Stimulated activated CD4-positive, alpha-beta T cell treated with anti-CD3 and anti-CD28 coated beads, Interleukin-1b, Interleukin-23, amount 100 ng/mL, for 24 hours (primary cell): Measurements from ENCODE around the gene PTPMT1.
A peak's percentile ranks its signal among the peaks of the same experiment; 100 is the strongest.
"Not testable (repeated sequence)": the region's sequence is repeated elsewhere in the genome, so short reads cannot be mapped to it uniquely, and the experiment has no call there.

Experiments
- DNase-seq, 4 experiments: peaks; one replicate each; pipeline ENCODE4 v3.0.0-alpha.2; 2020; ENCODE audit warnings: low read depth in 4 of 4, low spot score in 1 of 4

Gene PTPMT1

DNA sequence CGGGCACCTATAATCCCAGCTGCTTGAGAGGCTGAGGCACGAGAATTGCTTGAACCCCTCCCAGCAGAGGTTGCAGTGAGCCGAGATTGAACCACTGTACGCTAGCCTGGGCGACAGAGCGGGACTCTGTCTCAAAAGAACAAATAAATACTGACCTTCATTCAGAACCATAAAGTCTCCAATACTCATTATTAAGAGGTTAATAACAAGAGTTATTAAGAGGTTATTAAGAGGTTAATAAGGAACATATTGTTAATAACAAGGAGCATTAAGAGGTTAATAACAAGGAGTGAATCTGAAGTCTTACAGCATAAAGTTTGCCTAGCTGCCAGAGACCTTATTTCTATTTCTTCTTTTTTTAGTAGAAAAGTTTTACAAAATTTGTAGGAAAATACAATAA is 20.1 kb upstream of the PTPMT1 start:
- DNase-seq: no peak

- DNase-seq: not testable (repeated sequence)
Observed at GRCh38 chr11:47546274-47546673, 19.1 kb upstream of the PTPMT1 start.

- no peak for DNase-seq
Observed at GRCh38 chr11:47550288-47551047, 14.9 kb upstream of the PTPMT1 start.

DNA sequence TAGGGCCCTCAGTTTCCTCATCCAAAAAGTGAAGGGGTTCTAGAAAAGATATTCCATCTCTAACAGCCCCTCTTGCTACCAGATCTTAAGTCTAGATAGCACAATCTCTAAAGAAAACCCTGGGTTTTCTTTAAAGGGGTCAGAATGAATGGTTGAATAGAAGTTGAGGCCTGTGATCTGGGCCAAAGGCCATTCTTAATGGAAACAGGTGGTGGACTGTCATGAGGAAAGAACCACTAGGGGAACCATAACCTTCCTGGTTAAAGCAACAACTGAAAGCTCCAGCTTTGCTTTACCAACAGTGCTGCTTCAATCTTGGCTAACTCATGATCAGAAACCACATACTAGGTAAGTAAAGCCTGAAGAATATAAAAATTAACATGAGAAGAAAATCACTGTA is 14.3 kb upstream of the PTPMT1 start:
- no peak for DNase-seq

- DNase-seq: no peak
Observed at GRCh38 chr11:47552056-47552565, 13.3 kb upstream of the PTPMT1 start.

- peak; percentile 74 to 90 (median 81) for DNase-seq
Observed at GRCh38 chr11:47552566-47553405, 12.6 kb upstream of the PTPMT1 start, which contains the start of gene CELF1. TSS of gene CELF1 (minus strand) at chr11:47553132. CDS start at chr11:47499523, 53,609 bp downstream.

DNA sequence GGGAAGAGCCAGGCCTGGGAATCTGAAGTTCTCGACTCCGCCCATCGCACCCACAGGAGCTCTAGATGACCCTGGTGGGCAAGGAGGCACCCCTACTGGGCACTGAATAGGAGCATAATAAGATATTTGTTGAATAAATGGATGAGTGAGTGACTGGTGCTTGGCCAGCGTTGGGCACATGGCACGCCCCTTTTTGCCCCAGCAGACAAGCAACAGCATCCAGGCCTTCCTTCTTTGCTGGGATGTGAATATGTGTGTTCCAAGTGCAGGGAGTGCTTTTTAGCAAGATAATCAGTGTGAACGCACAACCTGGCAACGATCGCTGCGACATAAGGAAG is 12.0 kb upstream of the PTPMT1 start:
- DNase-seq: no peak

DNA sequence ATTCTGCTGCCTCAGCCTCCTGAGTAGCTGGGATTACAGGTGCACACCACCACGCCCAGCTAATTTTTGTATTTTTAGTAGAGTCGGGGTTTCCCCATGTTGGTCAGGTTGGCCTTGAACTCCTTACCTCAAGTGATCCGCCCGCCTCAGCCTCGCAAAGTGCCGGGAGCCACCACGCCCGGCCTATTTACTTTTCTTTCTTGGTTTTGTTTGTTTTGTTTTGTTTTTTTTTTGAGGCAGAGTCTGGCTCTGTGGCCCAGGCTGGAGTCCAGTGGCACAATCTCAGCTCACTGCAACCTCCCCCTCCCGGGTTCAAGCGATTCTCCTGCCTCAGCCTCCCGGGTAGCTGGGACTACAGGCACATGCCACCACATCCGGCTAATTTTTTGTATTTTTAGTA is 8.4 kb upstream of the PTPMT1 start:
- not testable (repeated sequence) for DNase-seq

DNA sequence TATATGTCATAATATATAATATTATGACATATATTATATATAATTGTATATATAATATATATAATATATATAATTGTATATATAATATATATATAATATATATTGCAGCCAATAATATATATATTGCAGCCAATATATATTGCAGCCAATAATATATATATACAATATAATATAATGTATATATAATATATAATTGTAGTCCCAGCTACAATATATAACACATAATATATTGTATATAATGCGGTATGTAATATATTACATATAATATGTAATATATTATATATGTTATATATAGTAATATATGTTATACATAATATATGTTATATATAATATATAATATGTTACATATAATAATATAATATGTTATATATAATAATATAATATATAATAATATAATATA is 6.7 kb upstream of the PTPMT1 start:
- DNase-seq: no peak

GRCh38 chr11:47560426-47560825 is 5.0 kb upstream of the PTPMT1 start:
- DNase-seq: no peak

DNA sequence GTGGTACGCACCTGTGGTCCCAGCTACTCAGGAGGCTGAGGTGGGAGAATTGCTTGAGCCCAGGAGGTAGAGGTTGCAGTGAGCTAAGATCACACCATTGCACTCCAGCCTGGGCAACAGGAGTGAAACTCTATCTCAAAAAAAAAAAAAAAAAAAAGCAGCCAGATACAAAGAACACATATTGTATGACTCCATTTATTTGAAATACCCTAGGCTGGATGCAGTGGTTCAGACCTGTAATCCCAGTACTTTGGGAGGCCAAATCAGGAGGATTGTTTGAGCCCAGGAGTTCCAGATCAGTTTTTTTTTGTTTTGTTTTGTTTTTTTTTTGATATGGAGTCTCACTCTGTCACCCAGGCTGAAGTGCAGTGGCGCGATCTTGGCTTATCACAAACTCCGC is 3.0 kb upstream of the PTPMT1 start:
- DNase-seq: not testable (repeated sequence)

- DNase-seq: not testable (repeated sequence)
Observed at GRCh38 chr11:47564366-47564765, 1.0 kb upstream of the PTPMT1 start.

DNA sequence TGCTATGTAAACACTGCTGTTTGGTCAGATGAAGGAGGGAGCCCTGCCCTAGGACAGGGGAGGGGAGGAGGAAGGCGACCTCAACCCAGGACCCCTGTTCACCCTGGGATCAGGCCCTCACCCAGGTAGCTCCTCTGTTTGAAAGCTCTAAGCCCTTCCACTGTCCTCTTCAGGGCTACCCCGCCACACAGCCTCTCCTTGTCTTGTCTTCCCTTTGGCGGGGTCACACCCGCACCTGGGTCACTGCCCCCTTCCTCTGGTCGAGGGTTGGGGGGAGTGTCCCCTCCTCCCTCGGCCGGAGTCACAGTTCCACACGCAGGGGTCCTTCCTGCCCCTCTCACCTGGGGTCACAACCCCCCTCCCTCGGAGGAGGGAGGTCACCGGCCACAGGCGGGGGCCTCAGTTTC is 463 bp upstream of the PTPMT1 start:
- no peak for DNase-seq

GRCh38 chr11:47566149-47566698 is 825 bp downstream of the PTPMT1 start:
- DNase-seq: peak in 1 of 4 experiments; percentile 7

DNA sequence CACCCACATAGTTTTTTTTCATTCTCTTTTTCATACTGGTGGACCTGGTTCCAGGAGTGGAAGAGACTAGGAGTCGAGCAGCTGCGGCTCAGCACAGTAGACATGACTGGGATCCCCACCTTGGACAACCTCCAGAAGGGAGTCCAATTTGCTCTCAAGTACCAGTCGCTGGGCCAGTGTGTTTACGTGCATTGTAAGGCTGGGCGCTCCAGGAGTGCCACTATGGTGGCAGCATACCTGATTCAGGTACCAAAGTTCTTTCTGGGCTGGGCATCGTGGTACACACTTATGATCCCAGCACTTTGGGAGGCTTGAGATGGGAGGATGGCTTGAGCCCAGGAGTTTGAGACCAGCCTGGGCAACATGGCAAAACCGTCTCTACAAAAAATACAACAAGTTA is 4.2 kb downstream of the PTPMT1 start:
- no peak for DNase-seq

GRCh38 chr11:47570651-47571356 is 5.4 kb downstream of the PTPMT1 start:
- DNase-seq: no peak

GRCh38 chr11:47571357-47571729 is 5.9 kb downstream of the PTPMT1 start:
- no peak for DNase-seq

DNA sequence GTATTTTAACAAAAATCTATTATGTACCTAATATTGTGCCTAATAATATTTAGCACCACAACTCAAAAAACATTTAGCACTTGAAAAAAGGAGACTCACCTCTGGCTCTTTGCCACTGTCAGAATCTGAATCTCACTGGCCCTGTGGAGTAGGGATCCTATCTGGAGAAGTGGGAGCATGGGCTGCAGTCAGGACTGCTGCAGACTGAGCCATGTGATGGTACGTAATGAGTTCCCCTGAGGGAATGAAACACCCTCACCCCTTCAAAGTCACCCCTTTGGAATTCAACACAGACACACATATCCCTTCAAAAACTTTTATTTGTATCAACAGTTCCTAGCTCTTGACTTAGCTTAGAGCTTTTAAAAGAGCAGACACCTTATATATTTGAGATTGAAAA is 6.5 kb downstream of the PTPMT1 start:
- no peak for DNase-seq

DNA sequence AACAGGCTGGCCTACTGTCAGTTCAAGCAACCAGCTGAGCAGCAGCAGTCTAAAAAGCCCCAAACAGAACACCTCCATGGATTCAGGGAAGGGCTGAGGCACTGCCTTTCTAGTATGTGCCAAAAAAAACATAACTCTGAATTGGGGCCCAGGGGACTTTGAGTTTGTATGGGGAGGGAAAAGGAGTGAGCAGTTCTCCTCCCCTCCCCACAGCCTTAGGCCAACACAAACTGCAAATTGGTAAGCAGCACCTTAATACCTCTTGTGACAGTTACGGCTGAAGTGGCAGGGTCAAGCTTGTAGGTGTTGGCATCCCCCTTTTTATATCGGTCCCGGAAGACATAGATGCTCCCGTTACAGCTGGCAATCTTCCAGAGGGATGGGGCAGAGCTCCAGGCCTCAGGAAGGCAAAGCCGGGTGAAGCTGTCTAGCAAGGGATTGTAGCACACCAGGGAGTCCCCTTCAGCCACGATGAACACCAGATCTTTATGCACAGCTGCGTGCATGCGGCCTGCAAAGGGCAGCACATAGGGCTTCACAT is 7.4 kb downstream of the PTPMT1 start:
- no peak for DNase-seq

DNA sequence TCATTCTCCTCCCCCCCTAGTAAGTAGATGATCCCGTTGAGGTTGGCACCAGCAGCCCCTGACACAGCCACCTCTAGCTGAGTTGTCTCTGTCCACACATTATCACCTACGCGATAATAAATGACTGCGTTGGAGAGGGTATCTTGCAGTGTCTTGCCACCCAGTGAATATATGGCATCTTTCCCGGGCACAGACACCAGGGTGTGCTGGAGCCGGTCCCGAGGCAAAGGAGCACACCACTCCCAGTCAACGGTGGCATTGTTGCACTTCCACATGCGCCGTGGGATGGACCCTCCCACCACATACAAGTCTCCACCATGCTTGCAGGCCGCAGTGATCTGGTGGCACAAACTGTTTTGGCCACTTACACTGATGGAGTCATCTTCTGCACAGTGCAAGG is 7.9 kb downstream of the PTPMT1 start:
- no peak for DNase-seq

- DNase-seq: no peak
Observed at GRCh38 chr11:47577460-47578041, 12.2 kb downstream of the PTPMT1 start.
